ENCODE measurements around the gene THSD8.
"Not testable (repeated sequence)": the region's sequence is repeated elsewhere in the genome, so short reads cannot be mapped to it uniquely, and the experiment has no call there.

The THSD8 gene

GRCh38 chr19:12825254-12826131 is 23.6 kb downstream of the THSD8 start:
- DNase-seq (ENCODE audit: low read depth) = no peak

- DNase-seq (ENCODE audit: low read depth) = no peak
Observed at GRCh38 chr19:12828494-12828893, 26.6 kb downstream of the THSD8 start.

GRCh38 chr19:12833418-12833737 is 31.5 kb downstream of the THSD8 start:
- no peak for DNase-seq (ENCODE audit: low read depth)

- no peak for DNase-seq (ENCODE audit: low read depth)
Observed at GRCh38 chr19:12833738-12834565, 32.1 kb downstream of the THSD8 start.

GRCh38 chr19:12834566-12834943 is 32.7 kb downstream of the THSD8 start, which contains the start of gene RTBDN:
Gene RTBDN (minus strand): TSS chr19:12834579. CDS start chr19:12829979, 4,600 bp downstream.
- no peak for DNase-seq (ENCODE audit: low read depth)

GRCh38 chr19:12834976-12835757 is 33.3 kb downstream of the THSD8 start:
- DNase-seq (ENCODE audit: low read depth) = no peak

- no peak for DNase-seq (ENCODE audit: low read depth)
Observed at GRCh38 chr19:12836529-12836863, 34.6 kb downstream of the THSD8 start.

GRCh38 chr19:12837225-12837624 is 35.4 kb downstream of the THSD8 start:
- DNase-seq (ENCODE audit: low read depth) = no peak

- DNase-seq (ENCODE audit: low read depth) = no peak
Observed at GRCh38 chr19:12838182-12838885, 36.5 kb downstream of the THSD8 start, which contains the start of gene MAST1. Gene MAST1 (plus strand): TSS chr19:12838515. CDS start chr19:12838573, 58 bp downstream.

- no peak for DNase-seq (ENCODE audit: low read depth)
Observed at GRCh38 chr19:12838886-12839756, 37.3 kb downstream of the THSD8 start.

- no peak for DNase-seq (ENCODE audit: low read depth)
Observed at GRCh38 chr19:12840091-12841079, 38.5 kb downstream of the THSD8 start.

- no peak for DNase-seq (ENCODE audit: low read depth)
Observed at GRCh38 chr19:12841094-12841493, 39.2 kb downstream of the THSD8 start.

- no peak for DNase-seq (ENCODE audit: low read depth)
Observed at GRCh38 chr19:12842511-12842910, 40.6 kb downstream of the THSD8 start.

- no peak for DNase-seq (ENCODE audit: low read depth)
Observed at GRCh38 chr19:12843328-12843727, 41.5 kb downstream of the THSD8 start.

- DNase-seq (ENCODE audit: low read depth) = no peak
Observed at GRCh38 chr19:12843999-12844732, 42.3 kb downstream of the THSD8 start.

- not testable (repeated sequence) for DNase-seq (ENCODE audit: low read depth)
Observed at GRCh38 chr19:12846613-12847012, 44.7 kb downstream of the THSD8 start.

GRCh38 chr19:12847159-12848139 is 45.6 kb downstream of the THSD8 start:
- peak; percentile 79 for DNase-seq (ENCODE audit: low read depth)
